WTC11 (cell line): ENCODE measurements around the gene EXOC4. TPM values are rescaled to one million over a fixed set of nuclear protein-coding genes. Genes with fewer than 3 reads are reported as not detected.

Experiments
- ATAC-seq: fragments of 200-7000 bp; cut with Tn5 transposase; 2 replicates; pipeline ENCODE4 v1.10.0; 2021; ENCODE audit warnings: mild to moderate bottlenecking, moderate library complexity
- CTCF ChIA-PET: fragments of 300-600 bp; sonication (Branson Sonifier 250); formaldehyde crosslinking; loops from one replicate; lab custom pipeline; 2021; ENCODE audit warnings: antibody characterized with exemption; lab: Charles Lee
- POLR2A ChIA-PET: fragments of 350-600 bp; sonication (Branson Sonifier 250); formaldehyde crosslinking; loops from one replicate; lab custom pipeline; 2021; ENCODE audit warnings: antibody characterized with exemption; lab: Charles Lee
- DNase-seq: peaks from one replicate; pipeline ENCODE4 v3.0.0; 2021; ENCODE audit warnings: low spot score
- H3K27ac Mint-ChIP-seq: 2 replicates; pipeline ENCODE4 v1.8.0; 2021; ENCODE audit warnings: mixed read lengths
- H3K27me3 Mint-ChIP-seq: 2 replicates; pipeline ENCODE4 v1.8.0; 2021; ENCODE audit warnings: low read depth, mild to moderate bottlenecking, moderate library complexity, mixed read lengths
- H3K36me3 Mint-ChIP-seq: 2 replicates; pipeline ENCODE4 v1.8.0; 2021; ENCODE audit warnings: mixed read lengths
- H3K4me1 Mint-ChIP-seq: 2 replicates; pipeline ENCODE4 v1.8.0; 2022; ENCODE audit warnings: mixed read lengths
- H3K4me3 Mint-ChIP-seq: 2 replicates; pipeline ENCODE4 v1.8.0; 2021; ENCODE audit warnings: mild to moderate bottlenecking, moderate library complexity, mixed read lengths
- H3K9me3 Mint-ChIP-seq: 2 replicates; pipeline ENCODE4 v1.8.0; 2021; ENCODE audit warnings: mixed read lengths
- CBFB ChIP-seq: sonication (generic); formaldehyde crosslinking; IDR thresholded peaks from 2 replicates; pipeline ENCODE4 v1.8.1; 2022; ENCODE audit warnings: mild to moderate bottlenecking, low read depth, missing genetic modification reagents
- CREB1 ChIP-seq: sonication (generic); formaldehyde crosslinking; IDR thresholded peaks from 2 replicates; pipeline ENCODE4 v1.8.0; 2023; ENCODE audit warnings: mild to moderate bottlenecking, missing genetic modification reagents
- E2F1 ChIP-seq: sonication (generic); formaldehyde crosslinking; IDR thresholded peaks from 2 replicates; pipeline ENCODE4 v1.8.0; 2022; ENCODE audit warnings: mild to moderate bottlenecking, missing genetic modification reagents
- EMX1 ChIP-seq: fragments of 250-450 bp; sonication (Bioruptor Pico); IDR thresholded peaks from 2 replicates; pipeline ENCODE4 v1.8.0; 2021; ENCODE audit warnings: mild to moderate bottlenecking
- GRHL2 ChIP-seq: fragments of 250-450 bp; sonication (Bioruptor Pico); IDR thresholded peaks from 2 replicates; pipeline ENCODE4 v1.8.0; 2022; ENCODE audit warnings: mild to moderate bottlenecking, moderate library complexity; ENCODE audit not compliant: insufficient replicate concordance, severe bottlenecking
- GTF2I ChIP-seq: fragments of 250-450 bp; sonication (Bioruptor Pico); conservative IDR thresholded peaks from 2 replicates; pipeline ENCODE4 v1.4.0; 2021; ENCODE audit warnings: mild to moderate bottlenecking
- JAZF1 ChIP-seq: fragments of 250-450 bp; sonication (Bioruptor Pico); IDR thresholded peaks from 2 replicates; pipeline ENCODE4 v1.9.0; 2021; ENCODE audit warnings: moderate library complexity, mild to moderate bottlenecking, inconsistent platforms
- NR2C2 ChIP-seq: sonication (generic); formaldehyde crosslinking; IDR thresholded peaks from 2 replicates; pipeline ENCODE4 v1.8.0; 2022; ENCODE audit warnings: mild to moderate bottlenecking, missing genetic modification reagents
- PREB ChIP-seq: sonication (generic); formaldehyde crosslinking; IDR thresholded peaks from 2 replicates; pipeline ENCODE4 v1.8.1; 2022; ENCODE audit warnings: mild to moderate bottlenecking, missing genetic modification reagents, moderate library complexity, borderline replicate concordance
- RORB ChIP-seq: fragments of 250-450 bp; sonication (Bioruptor Pico); IDR thresholded peaks from 2 replicates; pipeline ENCODE4 v1.9.0; 2021; ENCODE audit warnings: mild to moderate bottlenecking
- SOX15 ChIP-seq: fragments of 250-450 bp; sonication (Bioruptor Pico); IDR thresholded peaks from 2 replicates; pipeline ENCODE4 v1.9.0; 2021; ENCODE audit warnings: mild to moderate bottlenecking
- TEAD1 ChIP-seq: sonication (generic); formaldehyde crosslinking; IDR thresholded peaks from 2 replicates; pipeline ENCODE4 v1.8.0; 2022; ENCODE audit warnings: mild to moderate bottlenecking, missing genetic modification reagents
- TP53 ChIP-seq: sonication (generic); formaldehyde crosslinking; IDR thresholded peaks from 2 replicates; pipeline ENCODE4 v1.8.1; 2023; ENCODE audit warnings: mild to moderate bottlenecking, missing genetic modification reagents
- ZNF138 ChIP-seq: sonication (generic); formaldehyde crosslinking; conservative IDR thresholded peaks from 2 replicates; pipeline ENCODE4 v1.8.1; 2022; ENCODE audit warnings: mild to moderate bottlenecking, moderate library complexity, missing genetic modification reagents
- ZNF263 ChIP-seq: sonication (generic); formaldehyde crosslinking; IDR thresholded peaks from 2 replicates; pipeline ENCODE4 v1.8.1; 2022; ENCODE audit warnings: low read depth, mild to moderate bottlenecking, moderate library complexity, missing genetic modification reagents
- ZNF512 ChIP-seq: sonication (generic); formaldehyde crosslinking; IDR thresholded peaks from 2 replicates; pipeline ENCODE4 v1.8.1; 2022; ENCODE audit warnings: missing genetic modification reagents, borderline replicate concordance
- total RNA-seq: library from RNA; stranded (reverse); gene quantifications from 3 replicates; pipeline ENCODE4 v1.2.3, GENCODE V29; 2021
- TF ChIP-seq, protein P1 (sequence below): sonication (generic); formaldehyde crosslinking; IDR thresholded peaks from 2 replicates; pipeline ENCODE4 v1.8.1; 2023; ENCODE audit warnings: mild to moderate bottlenecking, missing genetic modification reagents
- TF ChIP-seq, protein P2 (sequence below): sonication (generic); formaldehyde crosslinking; IDR thresholded peaks from 2 replicates; pipeline ENCODE4 v1.8.1; 2022; ENCODE audit warnings: mild to moderate bottlenecking, moderate library complexity, missing genetic modification reagents
- TF ChIP-seq, protein P3 (sequence below): fragments of 200-600 bp; IDR thresholded peaks from 2 replicates; pipeline ENCODE4 v1.8.0; 2022; ENCODE audit warnings: antibody characterized with exemption
- TF ChIP-seq, protein P4 (sequence below): fragments of 250-450 bp; sonication (Bioruptor Pico); IDR thresholded peaks from 2 replicates; pipeline ENCODE4 v1.9.0; 2021; ENCODE audit warnings: moderate library complexity, mild to moderate bottlenecking, inconsistent platforms, borderline replicate concordance

EXOC4 gene
- total RNA-seq, 1 experiment from 2014 or later: 62.0 TPM

DNA sequence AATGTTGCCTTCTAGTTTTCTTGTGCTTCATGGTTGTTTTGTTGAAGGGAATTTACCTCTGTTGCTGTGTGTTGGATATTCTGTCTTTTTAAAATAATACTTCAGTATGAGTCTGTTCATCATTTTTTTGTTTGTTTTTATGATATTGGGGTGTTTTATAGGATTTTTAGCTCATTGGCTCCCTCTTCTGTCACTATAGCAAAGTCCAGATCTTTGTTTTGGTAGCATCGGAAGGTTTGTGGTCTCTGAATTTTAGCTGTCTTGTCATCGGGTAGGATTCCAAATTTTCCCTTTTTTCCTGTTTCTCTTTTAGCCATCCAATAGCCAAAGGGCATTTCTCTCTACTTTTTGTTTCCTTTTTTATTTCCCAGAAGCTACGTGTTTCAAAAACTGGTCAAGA, 91.4 kb downstream of the EXOC4 start:
- peaks cover 48% of the 10 kb centered on the region for H3K4me1 Mint-ChIP-seq
- H3K9me3 Mint-ChIP-seq: peaks cover 34% of the 10 kb centered on the region
- ChIA-PET CTCF (interaction anchor here (0.5 to 3.3 kb wide), 36 partner anchors 12 to 690 kb away, joined by 3 to 21 read pairs (median 3); no protein-coding TSS in a partner anchor), POLR2A (no interaction called here)
- DNase-seq: no peak
- H3K27me3 Mint-ChIP-seq: no peaks in the 10 kb centered on the region
- H3K27ac Mint-ChIP-seq: no peak overlapping the region
- no peak overlapping the region for H3K4me3 Mint-ChIP-seq
- TF ChIP-seq ZNF263 (CRISPR knock-in tag) (no peak), PREB (CRISPR knock-in tag) (no peak)
- TF ChIP-seq, all 79 proteins: peak for 0
- H3K36me3 Mint-ChIP-seq: peaks cover 27% of the 10 kb centered on the region
- no peak for ATAC-seq

DNA sequence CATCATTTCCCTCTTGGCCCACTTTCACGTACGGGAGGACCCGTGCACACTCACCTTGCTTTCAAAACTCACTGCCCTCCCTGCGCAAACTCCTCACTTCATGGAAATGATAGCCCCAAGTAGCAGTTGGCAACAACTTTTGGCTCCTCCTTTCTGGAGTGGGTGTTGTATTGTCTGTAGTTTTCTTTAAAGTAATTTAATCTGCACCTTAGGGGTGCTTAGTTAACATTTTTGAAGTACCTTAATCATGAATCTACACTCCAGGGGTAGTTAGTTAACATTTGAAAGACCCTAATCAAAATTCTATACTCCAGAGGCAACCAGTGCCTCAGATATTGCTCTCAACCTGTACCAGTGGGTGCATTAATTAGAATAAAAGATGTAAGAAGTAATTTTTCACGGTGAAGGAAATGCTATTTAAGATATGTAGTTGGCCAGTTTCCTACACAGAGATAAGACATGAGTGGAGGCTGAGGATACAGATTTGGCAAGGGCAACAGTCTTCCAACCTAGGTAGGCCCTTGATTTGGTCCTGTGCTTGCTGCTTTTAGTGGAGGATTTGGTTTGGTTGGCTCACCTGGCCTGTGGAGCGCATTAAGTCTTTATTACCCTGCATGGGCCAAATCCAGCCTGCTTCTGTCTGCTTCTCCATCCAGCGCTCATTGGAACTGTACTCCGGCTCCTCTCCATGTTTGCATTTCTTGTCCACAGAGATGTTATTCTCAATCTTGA, 93.0 kb downstream of the EXOC4 start:
- ATAC-seq (peak; percentile 91), DNase-seq (peak; percentile 14)
- Mint-ChIP-seq H3K4me3 (peak overlapping the region; percentile 46), H3K4me1 (peaks cover 48% of the 10 kb centered on the region), H3K27ac (peak overlapping the region; percentile 83), H3K9me3 (peaks cover 18% of the 10 kb centered on the region), H3K36me3 (peaks cover 12% of the 10 kb centered on the region), H3K27me3 (no peaks in the 10 kb centered on the region)
- CTCF ChIA-PET: no interaction called here
- no peak for TF ChIP-seq CBFB (CRISPR knock-in tag)
- TF ChIP-seq, protein P1, sequence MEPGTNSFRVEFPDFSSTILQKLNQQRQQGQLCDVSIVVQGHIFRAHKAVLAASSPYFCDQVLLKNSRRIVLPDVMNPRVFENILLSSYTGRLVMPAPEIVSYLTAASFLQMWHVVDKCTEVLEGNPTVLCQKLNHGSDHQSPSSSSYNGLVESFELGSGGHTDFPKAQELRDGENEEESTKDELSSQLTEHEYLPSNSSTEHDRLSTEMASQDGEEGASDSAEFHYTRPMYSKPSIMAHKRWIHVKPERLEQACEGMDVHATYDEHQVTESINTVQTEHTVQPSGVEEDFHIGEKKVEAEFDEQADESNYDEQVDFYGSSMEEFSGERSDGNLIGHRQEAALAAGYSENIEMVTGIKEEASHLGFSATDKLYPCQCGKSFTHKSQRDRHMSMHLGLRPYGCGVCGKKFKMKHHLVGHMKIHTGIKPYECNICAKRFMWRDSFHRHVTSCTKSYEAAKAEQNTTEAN (CRISPR knock-in tag): no peak
- TF ChIP-seq SOX15 (CRISPR knock-in tag): no peak
- TF ChIP-seq, protein P2, sequence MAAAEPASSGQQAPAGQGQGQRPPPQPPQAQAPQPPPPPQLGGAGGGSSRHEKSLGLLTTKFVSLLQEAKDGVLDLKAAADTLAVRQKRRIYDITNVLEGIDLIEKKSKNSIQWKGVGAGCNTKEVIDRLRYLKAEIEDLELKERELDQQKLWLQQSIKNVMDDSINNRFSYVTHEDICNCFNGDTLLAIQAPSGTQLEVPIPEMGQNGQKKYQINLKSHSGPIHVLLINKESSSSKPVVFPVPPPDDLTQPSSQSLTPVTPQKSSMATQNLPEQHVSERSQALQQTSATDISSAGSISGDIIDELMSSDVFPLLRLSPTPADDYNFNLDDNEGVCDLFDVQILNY: no peak
- TF ChIP-seq EMX1 (CRISPR knock-in tag): no peak
- no peak for TF ChIP-seq GTF2I (CRISPR knock-in tag)
- no peak for TF ChIP-seq NR2C2 (CRISPR knock-in tag)
- no peak for TF ChIP-seq RORB (CRISPR knock-in tag)
- TF ChIP-seq GRHL2 (CRISPR knock-in tag): no peak
- TF ChIP-seq TEAD1 (CRISPR knock-in tag): no peak
- TF ChIP-seq, protein P3, sequence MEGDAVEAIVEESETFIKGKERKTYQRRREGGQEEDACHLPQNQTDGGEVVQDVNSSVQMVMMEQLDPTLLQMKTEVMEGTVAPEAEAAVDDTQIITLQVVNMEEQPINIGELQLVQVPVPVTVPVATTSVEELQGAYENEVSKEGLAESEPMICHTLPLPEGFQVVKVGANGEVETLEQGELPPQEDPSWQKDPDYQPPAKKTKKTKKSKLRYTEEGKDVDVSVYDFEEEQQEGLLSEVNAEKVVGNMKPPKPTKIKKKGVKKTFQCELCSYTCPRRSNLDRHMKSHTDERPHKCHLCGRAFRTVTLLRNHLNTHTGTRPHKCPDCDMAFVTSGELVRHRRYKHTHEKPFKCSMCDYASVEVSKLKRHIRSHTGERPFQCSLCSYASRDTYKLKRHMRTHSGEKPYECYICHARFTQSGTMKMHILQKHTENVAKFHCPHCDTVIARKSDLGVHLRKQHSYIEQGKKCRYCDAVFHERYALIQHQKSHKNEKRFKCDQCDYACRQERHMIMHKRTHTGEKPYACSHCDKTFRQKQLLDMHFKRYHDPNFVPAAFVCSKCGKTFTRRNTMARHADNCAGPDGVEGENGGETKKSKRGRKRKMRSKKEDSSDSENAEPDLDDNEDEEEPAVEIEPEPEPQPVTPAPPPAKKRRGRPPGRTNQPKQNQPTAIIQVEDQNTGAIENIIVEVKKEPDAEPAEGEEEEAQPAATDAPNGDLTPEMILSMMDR: no peak
- TF ChIP-seq ZNF138 (CRISPR knock-in tag): no peak
- no peak for TF ChIP-seq ZNF512 (CRISPR knock-in tag)
- POLR2A ChIA-PET: no interaction called here

GRCh38 chr7:133348250-133348649, 95.4 kb downstream of the EXOC4 start:
- CTCF ChIA-PET: no interaction called here
- Mint-ChIP-seq H3K9me3 (peaks cover 20% of the 10 kb centered on the region), H3K27me3 (no peaks in the 10 kb centered on the region), H3K4me3 (no peak overlapping the region), H3K36me3 (peaks cover 20% of the 10 kb centered on the region), H3K27ac (no peak overlapping the region), H3K4me1 (peaks cover 32% of the 10 kb centered on the region)
- DNase-seq (no peak), ATAC-seq (no peak)
- POLR2A ChIA-PET: no interaction called here
- TF ChIP-seq TP53 (CRISPR knock-in tag) (no peak), JAZF1 (CRISPR knock-in tag) (no peak), ZNF512 (CRISPR knock-in tag) (no peak), E2F1 (CRISPR knock-in tag) (no peak), CREB1 (CRISPR knock-in tag) (no peak)
- TF ChIP-seq, protein P4, sequence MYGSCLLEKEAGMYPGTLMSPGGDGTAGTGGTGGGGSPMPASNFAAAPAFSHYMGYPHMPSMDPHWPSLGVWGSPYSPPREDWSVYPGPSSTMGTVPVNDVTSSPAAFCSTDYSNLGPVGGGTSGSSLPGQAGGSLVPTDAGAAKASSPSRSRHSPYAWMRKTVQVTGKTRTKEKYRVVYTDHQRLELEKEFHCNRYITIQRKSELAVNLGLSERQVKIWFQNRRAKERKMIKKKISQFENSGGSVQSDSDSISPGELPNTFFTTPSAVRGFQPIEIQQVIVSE: no peak
